DMS 273 (cell line): ENCODE results near the gene OR5D16.
"Not testable (repeated sequence)": the region's sequence is repeated elsewhere in the genome, so short reads cannot be mapped to it uniquely, and the experiment has no call there.

Source experiments
- DNase-seq: peaks from one replicate; lab custom pipeline; 2025; ENCODE audit not compliant: unreplicated experiment; lab: John Stamatoyannopoulos, UW

The OR5D16 gene

GRCh38 chr11:55838452-55838851 lies at the start of gene OR5D16:
Gene OR5D16 (plus strand): TSS chr11:55838752. CDS start chr11:55838752, 0 bp downstream.
- no peak for DNase-seq

- DNase-seq, result no peak
Observed at GRCh38 chr11:55791606-55792005, 46.9 kb upstream of the OR5D16 start.

GRCh38 chr11:55793321-55793720 lies 45.2 kb upstream of the OR5D16 start:
- DNase-seq, result no peak

GRCh38 chr11:55795256-55795655 lies 43.3 kb upstream of the OR5D16 start, which contains the start of gene OR5D14:
Gene OR5D14 (plus strand): TSS chr11:55795556. CDS start chr11:55795556, 0 bp downstream.
- DNase-seq, result no peak

- no peak for DNase-seq
Observed at GRCh38 chr11:55806248-55806647, 32.3 kb upstream of the OR5D16 start.

- DNase-seq, result no peak
Observed at GRCh38 chr11:55811067-55811466, 27.5 kb upstream of the OR5D16 start, which contains the start of gene OR5L1. Gene OR5L1 (plus strand): TSS chr11:55811367. CDS start chr11:55811467, 100 bp downstream.

GRCh38 chr11:55819330-55819729 lies 19.2 kb upstream of the OR5D16 start, which contains the start of gene OR5D18:
Gene OR5D18 (plus strand): TSS chr11:55819630. CDS start chr11:55819630, 0 bp downstream.
- no peak for DNase-seq

- DNase-seq, result no peak
Observed at GRCh38 chr11:55826919-55827318, 11.6 kb upstream of the OR5D16 start, which contains the start of gene OR5L2. Gene OR5L2 (plus strand): TSS chr11:55827219. CDS start chr11:55827219, 0 bp downstream.

- no peak for DNase-seq
Observed at GRCh38 chr11:55847453-55847852, 8.9 kb downstream of the OR5D16 start.

- no peak for DNase-seq
Observed at GRCh38 chr11:55849037-55849436, 10.5 kb downstream of the OR5D16 start.

- no peak for DNase-seq
Observed at GRCh38 chr11:55852141-55852540, 13.6 kb downstream of the OR5D16 start.

GRCh38 chr11:55854704-55855103 lies 16.2 kb downstream of the OR5D16 start:
- DNase-seq, result no peak

GRCh38 chr11:55867354-55867753 lies 28.8 kb downstream of the OR5D16 start:
- DNase-seq, result not testable (repeated sequence)

GRCh38 chr11:55872731-55873130 lies 34.2 kb downstream of the OR5D16 start:
- DNase-seq, result not testable (repeated sequence)

GRCh38 chr11:55873146-55873545 lies 34.6 kb downstream of the OR5D16 start:
- DNase-seq, result not testable (repeated sequence)

- DNase-seq, result not testable (repeated sequence)
Observed at GRCh38 chr11:55882997-55883396, 44.4 kb downstream of the OR5D16 start, which contains the start of gene TRIM51. Gene TRIM51 (plus strand): TSS chr11:55883297. CDS start chr11:55885429, 2,132 bp downstream.

- DNase-seq, result not testable (repeated sequence)
Observed at GRCh38 chr11:55884995-55885394, 46.4 kb downstream of the OR5D16 start.

GRCh38 chr11:55885481-55885880 lies 46.9 kb downstream of the OR5D16 start:
- not testable (repeated sequence) for DNase-seq
